Mammary epithelial cell (primary cell): ENCODE results near the gene MCF2L.
A peak's percentile ranks its signal among the peaks of the same experiment; 100 is the strongest.

Experiments used
- CTCF ChIP-seq, 2 donors: IDR thresholded peaks in 1 of 2; conservative IDR thresholded peaks in 1 of 2; 2 replicates each; pipeline ENCODE4 v1.5.1; 2011 to 2012; ENCODE audit warnings: inconsistent platforms in 2 of 2, low read length in 2 of 2, mild to moderate bottlenecking in 2 of 2, control low read depth in 1 of 2, low read depth in 1 of 2; ENCODE audit not compliant: insufficient read depth in 1 of 2; ENCODE audit errors: extremely low read depth in 1 of 2
- EZH2 ChIP-seq: IDR thresholded peaks from 2 replicates; pipeline ENCODE4 v1.6.1; 2012; ENCODE audit warnings: low read length, inconsistent platforms, borderline replicate concordance

- TF ChIP-seq CTCF (conservative IDR thresholded peaks at IDR 0.05 in 1 of 2, IDR thresholded peaks at IDR 0.05 in 1 of 2; ENCODE audit: extremely low read depth in 1 of 2, insufficient read depth in 1 of 2, low read depth in 1 of 2, low read length in 2 of 2) (no peak), EZH2 (peak; percentile 43)
Observed at GRCh38 chr13:112970552-112971287, 1.7 kb downstream of the MCF2L start.
